GM23338 (cell line): ENCODE data around the gene INCA1. TPM values are rescaled to one million over a fixed set of nuclear protein-coding genes. Genes with fewer than 3 reads are reported as not detected.

Experiments used
- ATAC-seq: fragments of 200-7000 bp; cut with Tn5 transposase; 3 replicates; pipeline ENCODE4 v1.9.1; 2020
- DNase-seq: peaks from one replicate; pipeline ENCODE4 v3.0.0-alpha.2; 2015; ENCODE audit warnings: low spot score
- H2AFZ ChIP-seq: fragments of 200-600 bp; sonication (generic); 2 replicates; pipeline ENCODE4 v1.8.0; 2016; ENCODE audit warnings: antibody characterized with exemption, mild to moderate bottlenecking, moderate library complexity
- H3F3A ChIP-seq: fragments of 200-600 bp; sonication (generic); replicated peaks from 2 replicates; pipeline ENCODE4 v1.8.0; 2017; ENCODE audit warnings: antibody characterized with exemption, mixed run types, low read depth
- H3K27ac ChIP-seq: fragments of 200-600 bp; sonication (generic); 2 replicates; pipeline ENCODE4 v1.6.1; 2016; ENCODE audit warnings: low read depth
- H3K27me3 ChIP-seq: fragments of 200-600 bp; sonication (generic); 2 replicates; pipeline ENCODE4 v1.8.0; 2016; ENCODE audit warnings: mild to moderate bottlenecking, mixed run types, moderate library complexity; ENCODE audit not compliant: insufficient read depth
- H3K36me3 ChIP-seq: fragments of 200-600 bp; sonication (generic); 2 replicates; pipeline ENCODE4 v1.8.0; 2016; ENCODE audit warnings: mild to moderate bottlenecking; ENCODE audit not compliant: insufficient read depth
- H3K4me1 ChIP-seq: fragments of 200-600 bp; sonication (generic); 2 replicates; pipeline ENCODE4 v1.8.0; 2016; ENCODE audit warnings: mild to moderate bottlenecking, moderate library complexity; ENCODE audit not compliant: insufficient read depth
- H3K4me2 ChIP-seq: fragments of 200-600 bp; sonication (generic); 2 replicates; pipeline ENCODE4 v1.7.1; 2017; ENCODE audit warnings: mixed run types
- H3K4me3 ChIP-seq: fragments of 200-600 bp; sonication (generic); 2 replicates; pipeline ENCODE4 v1.6.1; 2016; ENCODE audit warnings: mixed run types
- H3K79me2 ChIP-seq: fragments of 200-600 bp; sonication (generic); replicated peaks from 2 replicates; pipeline ENCODE4 v1.8.0; 2017; ENCODE audit warnings: mild to moderate bottlenecking; ENCODE audit not compliant: insufficient read depth
- H3K9me2 ChIP-seq: fragments of 200-600 bp; sonication (generic); 2 replicates; pipeline ENCODE4 v1.8.0; 2017; ENCODE audit not compliant: insufficient read depth
- H4K20me1 ChIP-seq: fragments of 200-600 bp; sonication (generic); replicated peaks from 2 replicates; pipeline ENCODE4 v1.8.0; 2017; ENCODE audit warnings: mild to moderate bottlenecking; ENCODE audit not compliant: insufficient read depth
- H3K27ac Mint-ChIP-seq: 2 replicates; pipeline ENCODE4 v1.8.0; 2020; ENCODE audit warnings: inconsistent platforms, mild to moderate bottlenecking, moderate library complexity, mixed read lengths
- H3K27me3 Mint-ChIP-seq: 3 replicates; pipeline ENCODE4 v1.8.0; 2022; ENCODE audit warnings: low read depth, mild to moderate bottlenecking, moderate library complexity, mixed read lengths, inconsistent platforms; ENCODE audit not compliant: insufficient read depth, poor library complexity
- H3K36me3 Mint-ChIP-seq: 3 replicates; pipeline ENCODE4 v1.8.0; 2021; ENCODE audit warnings: low read depth, mild to moderate bottlenecking, inconsistent platforms, moderate library complexity, mixed read lengths
- H3K4me1 Mint-ChIP-seq: 3 replicates; pipeline ENCODE4 v1.8.0; 2020; ENCODE audit warnings: mild to moderate bottlenecking, inconsistent platforms, mixed read lengths
- H3K4me3 Mint-ChIP-seq: 3 replicates; pipeline ENCODE4 v1.8.0; 2021; ENCODE audit warnings: moderate library complexity, mild to moderate bottlenecking, inconsistent platforms, mixed read lengths
- H3K9me3 Mint-ChIP-seq: 3 replicates; pipeline ENCODE4 v1.8.0; 2020; ENCODE audit warnings: moderate library complexity, mild to moderate bottlenecking, inconsistent platforms, mixed read lengths
- CREB1 ChIP-seq: fragments of 250-450 bp; sonication (Bioruptor Pico); IDR thresholded peaks from 2 replicates; pipeline ENCODE4 v1.5.0; 2020; ENCODE audit warnings: low read depth, mild to moderate bottlenecking, moderate library complexity
- EZH2 ChIP-seq: fragments of 200-600 bp; sonication (generic); IDR thresholded peaks from one replicate; pipeline ENCODE4 v1.8.0; 2017; ENCODE audit warnings: antibody characterized with exemption, mild to moderate bottlenecking, low read depth; ENCODE audit not compliant: unreplicated experiment
- JUNB ChIP-seq: IDR thresholded peaks from one replicate; pipeline ENCODE4 v1.6.1; 2016; ENCODE audit warnings: antibody characterized with exemption; ENCODE audit not compliant: unreplicated experiment
- POLR2AphosphoS5 ChIP-seq: IDR thresholded peaks from 2 replicates; pipeline ENCODE4 v1.6.1; 2016; ENCODE audit warnings: antibody characterized with exemption, low read depth
- ZNF114 ChIP-seq: fragments of 250-450 bp; sonication (Bioruptor Pico); IDR thresholded peaks from 2 replicates; pipeline ENCODE4 v1.5.0; 2020; ENCODE audit warnings: mild to moderate bottlenecking, moderate library complexity
- ZNF331 ChIP-seq: fragments of 250-450 bp; sonication (Bioruptor Pico); IDR thresholded peaks from 2 replicates; pipeline ENCODE4 v1.5.0; 2020; ENCODE audit warnings: low read depth, mild to moderate bottlenecking, moderate library complexity
- ZNF462 ChIP-seq: fragments of 250-450 bp; sonication (Bioruptor Pico); IDR thresholded peaks from 2 replicates; pipeline ENCODE4 v1.5.0; 2020; ENCODE audit warnings: mild to moderate bottlenecking, moderate library complexity
- polyA plus RNA-seq: library from polyadenylated mRNA; unstranded; fragments of >200 nt; fragmentation: Nextera tagmentation; extraction: Ambion mirVana; gene quantifications from 2 replicates; pipeline ENCODE4 v1.2.1, GENCODE V29; 2016
- total RNA-seq: library from RNA; depleted of rRNA; stranded (reverse); fragments of >200 nt; shearing (Covaris generic); gene quantifications from 2 replicates; pipeline ENCODE4 v1.2.3, GENCODE V29; 2014
- TF ChIP-seq, protein P1 (sequence below), 2 experiments: fragments of 200-600 bp in 1 of 2; sonication (generic) in 1 of 2; conservative IDR thresholded peaks; 2 replicates each; pipeline versions ENCODE4 v1.5.1 to v1.6.1; 2016 to 2017; ENCODE audit warnings: antibody characterized with exemption in 2 of 2, low read depth in 2 of 2, mild to moderate bottlenecking in 2 of 2, moderate library complexity in 1 of 2
- TF ChIP-seq, protein P2 (sequence below): IDR thresholded peaks from one replicate; pipeline ENCODE4 v1.6.1; 2018; ENCODE audit warnings: antibody characterized with exemption; ENCODE audit not compliant: unreplicated experiment

Gene INCA1
- total and polyA plus RNA-seq, 2 experiments from 2014 or later = 1.3 TPM; not detected in 1

DNA sequence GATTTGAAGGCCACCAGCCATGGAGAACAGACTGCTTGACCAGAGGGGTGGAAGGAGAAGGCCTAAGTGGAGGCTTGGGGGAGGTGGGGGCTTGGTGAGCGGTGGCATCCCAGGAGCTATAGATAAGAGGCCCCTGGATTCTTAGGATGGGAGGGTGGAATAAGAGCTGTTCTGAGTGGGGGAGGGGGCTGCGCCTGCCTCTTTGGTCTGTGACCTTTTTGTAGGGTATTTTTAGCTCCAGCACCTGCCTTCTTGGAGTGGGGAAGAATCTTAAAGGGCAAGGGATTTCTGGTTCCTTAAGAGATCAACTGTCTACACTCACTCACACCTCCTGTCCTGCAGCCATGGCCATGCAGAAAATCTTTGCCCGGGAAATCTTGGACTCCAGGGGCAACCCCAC, 45.8 kb downstream of the INCA1 start:
- ATAC-seq (no peak), DNase-seq (no peak)
- peaks cover 21% of the 10 kb centered on the region for H3K4me1 ChIP-seq
- H3K79me2 ChIP-seq = peaks cover 18% of the 10 kb centered on the region
- no peaks in the 10 kb centered on the region for H3K9me2 ChIP-seq
- H3K27ac ChIP-seq = peak overlapping the region; percentile 96; the same call in 1 of the 2 replicates
- H3K27me3 ChIP-seq = no peaks in the 10 kb centered on the region
- H3K4me1 Mint-ChIP-seq = peaks cover 30% of the 10 kb centered on the region
- H3K36me3 Mint-ChIP-seq = peaks cover 19% of the 10 kb centered on the region
- H3K9me3 Mint-ChIP-seq = peaks cover 4% of the 10 kb centered on the region; the same call in 2 of the 3 replicates
- peaks cover 5% of the 10 kb centered on the region for H4K20me1 ChIP-seq
- H3K27me3 Mint-ChIP-seq = peaks cover 18% of the 10 kb centered on the region
- no peak for TF ChIP-seq POLR2AphosphoS5
- TF ChIP-seq, protein P1, sequence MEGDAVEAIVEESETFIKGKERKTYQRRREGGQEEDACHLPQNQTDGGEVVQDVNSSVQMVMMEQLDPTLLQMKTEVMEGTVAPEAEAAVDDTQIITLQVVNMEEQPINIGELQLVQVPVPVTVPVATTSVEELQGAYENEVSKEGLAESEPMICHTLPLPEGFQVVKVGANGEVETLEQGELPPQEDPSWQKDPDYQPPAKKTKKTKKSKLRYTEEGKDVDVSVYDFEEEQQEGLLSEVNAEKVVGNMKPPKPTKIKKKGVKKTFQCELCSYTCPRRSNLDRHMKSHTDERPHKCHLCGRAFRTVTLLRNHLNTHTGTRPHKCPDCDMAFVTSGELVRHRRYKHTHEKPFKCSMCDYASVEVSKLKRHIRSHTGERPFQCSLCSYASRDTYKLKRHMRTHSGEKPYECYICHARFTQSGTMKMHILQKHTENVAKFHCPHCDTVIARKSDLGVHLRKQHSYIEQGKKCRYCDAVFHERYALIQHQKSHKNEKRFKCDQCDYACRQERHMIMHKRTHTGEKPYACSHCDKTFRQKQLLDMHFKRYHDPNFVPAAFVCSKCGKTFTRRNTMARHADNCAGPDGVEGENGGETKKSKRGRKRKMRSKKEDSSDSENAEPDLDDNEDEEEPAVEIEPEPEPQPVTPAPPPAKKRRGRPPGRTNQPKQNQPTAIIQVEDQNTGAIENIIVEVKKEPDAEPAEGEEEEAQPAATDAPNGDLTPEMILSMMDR (conservative IDR thresholded peaks at IDR 0.05; ENCODE audit: low read depth in 2 of 2) = no peak
- no peak for TF ChIP-seq ZNF462
- no peak for TF ChIP-seq JUNB
- TF ChIP-seq EZH2 = no peak
- TF ChIP-seq ZNF331 (CRISPR knock-in tag) = no peak
- TF ChIP-seq, protein P2, sequence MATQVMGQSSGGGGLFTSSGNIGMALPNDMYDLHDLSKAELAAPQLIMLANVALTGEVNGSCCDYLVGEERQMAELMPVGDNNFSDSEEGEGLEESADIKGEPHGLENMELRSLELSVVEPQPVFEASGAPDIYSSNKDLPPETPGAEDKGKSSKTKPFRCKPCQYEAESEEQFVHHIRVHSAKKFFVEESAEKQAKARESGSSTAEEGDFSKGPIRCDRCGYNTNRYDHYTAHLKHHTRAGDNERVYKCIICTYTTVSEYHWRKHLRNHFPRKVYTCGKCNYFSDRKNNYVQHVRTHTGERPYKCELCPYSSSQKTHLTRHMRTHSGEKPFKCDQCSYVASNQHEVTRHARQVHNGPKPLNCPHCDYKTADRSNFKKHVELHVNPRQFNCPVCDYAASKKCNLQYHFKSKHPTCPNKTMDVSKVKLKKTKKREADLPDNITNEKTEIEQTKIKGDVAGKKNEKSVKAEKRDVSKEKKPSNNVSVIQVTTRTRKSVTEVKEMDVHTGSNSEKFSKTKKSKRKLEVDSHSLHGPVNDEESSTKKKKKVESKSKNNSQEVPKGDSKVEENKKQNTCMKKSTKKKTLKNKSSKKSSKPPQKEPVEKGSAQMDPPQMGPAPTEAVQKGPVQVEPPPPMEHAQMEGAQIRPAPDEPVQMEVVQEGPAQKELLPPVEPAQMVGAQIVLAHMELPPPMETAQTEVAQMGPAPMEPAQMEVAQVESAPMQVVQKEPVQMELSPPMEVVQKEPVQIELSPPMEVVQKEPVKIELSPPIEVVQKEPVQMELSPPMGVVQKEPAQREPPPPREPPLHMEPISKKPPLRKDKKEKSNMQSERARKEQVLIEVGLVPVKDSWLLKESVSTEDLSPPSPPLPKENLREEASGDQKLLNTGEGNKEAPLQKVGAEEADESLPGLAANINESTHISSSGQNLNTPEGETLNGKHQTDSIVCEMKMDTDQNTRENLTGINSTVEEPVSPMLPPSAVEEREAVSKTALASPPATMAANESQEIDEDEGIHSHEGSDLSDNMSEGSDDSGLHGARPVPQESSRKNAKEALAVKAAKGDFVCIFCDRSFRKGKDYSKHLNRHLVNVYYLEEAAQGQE = no peak
- no peak for TF ChIP-seq CREB1
- TF ChIP-seq ZNF114 (CRISPR knock-in tag) = no peak
- peak overlapping the region; percentile 96 for H3K4me2 ChIP-seq
- H3K4me3 ChIP-seq = peak overlapping the region; percentile 96
- H2AFZ ChIP-seq = no peak overlapping the region
- H3F3A ChIP-seq = peaks cover 9% of the 10 kb centered on the region
- H3K36me3 ChIP-seq = peaks cover 4% of the 10 kb centered on the region; the same call in 1 of the 2 replicates
- no peak overlapping the region for H3K27ac Mint-ChIP-seq
- H3K4me3 Mint-ChIP-seq = peak overlapping the region; percentile 88
